CD14-positive monocyte (primary cell): ENCODE measurements around the gene MTX2. TPM values are rescaled to one million over a fixed set of nuclear protein-coding genes. Genes with fewer than 3 reads are reported as not detected.

ENCODE experiments used
- DNase-seq, 3 donors: peaks; one replicate each; pipeline ENCODE4 v3.0.0-alpha.2; 2011 to 2022
- H2AFZ ChIP-seq: 2 replicates; pipeline ENCODE4 v1.6.0; 2012; ENCODE audit warnings: mild to moderate bottlenecking, low read depth, low read length, inconsistent platforms; ENCODE audit not compliant: insufficient read depth, poor library complexity, severe bottlenecking
- H3K27ac ChIP-seq, 2 donors: 1 replicate in 1 of 2; 2 replicates in 1 of 2; pipeline ENCODE4 v1.5.1; 2012 to 2013; ENCODE audit warnings: low read length in 2 of 2, control low read depth in 1 of 2, inconsistent platforms in 1 of 2, low read depth in 1 of 2, mild to moderate bottlenecking in 1 of 2
- H3K27me3 ChIP-seq, 2 donors: one replicate each; pipeline versions ENCODE4 v1.6.0 to v1.6.1; 2011 to 2013; ENCODE audit warnings: low read length in 2 of 2; ENCODE audit not compliant: control insufficient read depth in 2 of 2, insufficient read depth in 2 of 2
- H3K36me3 ChIP-seq, 2 donors: replicated peaks in 1 of 2; 1 replicate in 1 of 2; 2 replicates in 1 of 2; pipeline versions ENCODE4 v1.5.1 to v1.6.1; 2012 to 2013; ENCODE audit warnings: low read length in 2 of 2, control low read depth in 1 of 2, inconsistent platforms in 1 of 2, mild to moderate bottlenecking in 1 of 2; ENCODE audit not compliant: insufficient read depth in 2 of 2, control insufficient read depth in 1 of 2
- H3K4me1 ChIP-seq, 2 donors: 1 replicate in 1 of 2; 2 replicates in 1 of 2; pipeline versions ENCODE4 v1.5.1 to v1.6.1; 2012 to 2013; ENCODE audit warnings: low read length in 2 of 2, control low read depth in 1 of 2, inconsistent platforms in 1 of 2, mild to moderate bottlenecking in 1 of 2, moderate library complexity in 1 of 2; ENCODE audit not compliant: insufficient read depth in 2 of 2, control insufficient read depth in 1 of 2
- H3K4me2 ChIP-seq: replicated peaks from 2 replicates; pipeline ENCODE3; 2012; ENCODE audit warnings: low read length, moderate library complexity, mild to moderate bottlenecking; ENCODE audit not compliant: poor library complexity, severe bottlenecking; ENCODE audit errors: extremely low read depth
- H3K4me3 ChIP-seq, 3 experiments: fragments of 200-600 bp in 1 of 3; sonication (generic) in 1 of 3; replicated peaks in 1 of 3; 1 replicate in 2 of 3; 2 replicates in 1 of 3; pipeline ENCODE4 v1.5.1; 2011 to 2013; ENCODE audit warnings: low read length in 3 of 3, mild to moderate bottlenecking in 3 of 3, control low read depth in 2 of 3, low read depth in 2 of 3, inconsistent platforms in 1 of 3, moderate library complexity in 1 of 3
- H3K79me2 ChIP-seq: 2 replicates; pipeline ENCODE4 v1.6.0; 2012; ENCODE audit warnings: mild to moderate bottlenecking, control low read depth, inconsistent platforms, low read length, moderate library complexity; ENCODE audit not compliant: insufficient read depth
- H3K9ac ChIP-seq: 2 replicates; pipeline ENCODE4 v1.6.0; 2017; ENCODE audit warnings: low read length, mild to moderate bottlenecking; ENCODE audit not compliant: insufficient read depth, poor library complexity, severe bottlenecking
- H3K9me3 ChIP-seq, 2 donors: replicated peaks in 1 of 2; 1 replicate in 1 of 2; 2 replicates in 1 of 2; pipeline versions ENCODE4 v1.5.1 to v1.6.1; 2012 to 2013; ENCODE audit warnings: low read length in 2 of 2, control low read depth in 1 of 2; ENCODE audit not compliant: control insufficient read depth in 1 of 2, insufficient read depth in 1 of 2
- H4K20me1 ChIP-seq: 2 replicates; pipeline ENCODE4 v1.6.0; 2012; ENCODE audit warnings: mild to moderate bottlenecking, low read length, control low read depth, moderate library complexity; ENCODE audit not compliant: insufficient read depth
- H3K27ac Mint-ChIP-seq, 7 donors: one replicate each; pipeline ENCODE4 v1.8.0; 2020; ENCODE audit warnings: mild to moderate bottlenecking in 7 of 7, mixed read lengths in 7 of 7, moderate library complexity in 6 of 7, inconsistent platforms in 2 of 7
- H3K27me3 Mint-ChIP-seq, 3 donors: one replicate each; pipeline ENCODE4 v1.8.0; 2021 to 2022; ENCODE audit warnings: low read depth in 3 of 3, mild to moderate bottlenecking in 3 of 3, mixed read lengths in 3 of 3, moderate library complexity in 3 of 3, inconsistent platforms in 1 of 3
- H3K36me3 Mint-ChIP-seq, 2 donors: one replicate each; pipeline ENCODE4 v1.8.0; 2020; ENCODE audit warnings: mixed read lengths in 2 of 2, inconsistent platforms in 1 of 2, mild to moderate bottlenecking in 1 of 2
- H3K4me1 Mint-ChIP-seq: one replicate; pipeline ENCODE4 v1.8.0; 2020; ENCODE audit warnings: mild to moderate bottlenecking, mixed read lengths
- H3K4me3 Mint-ChIP-seq, 2 donors: one replicate each; pipeline ENCODE4 v1.8.0; 2020; ENCODE audit warnings: mild to moderate bottlenecking in 2 of 2, mixed read lengths in 2 of 2, moderate library complexity in 1 of 2
- H3K9me3 Mint-ChIP-seq, 7 donors: one replicate each; pipeline ENCODE4 v1.8.0; 2020 to 2022; ENCODE audit warnings: mixed read lengths in 7 of 7, mild to moderate bottlenecking in 6 of 7, moderate library complexity in 6 of 7, inconsistent platforms in 2 of 7
- WGBS: methylation state at CpG from one replicate; pipeline ENCODE4 v1.1.5; 2013; ENCODE audit warnings: missing lambda C conversion rate; ENCODE audit not compliant: insufficient coverage; 5-methylcytosine and 5-hydroxymethylcytosine counted together
- intact Hi-C, 2 donors: fragments of 100-400 bp; cut with micrococcal nuclease; formaldehyde crosslinking; loops; one replicate each; pipeline versions ENCODE4 v1.15.0 to v1.15.1; 2023
- polyA plus RNA-seq, 3 donors: library from polyadenylated mRNA; depleted of rRNA in 1 of 3; unstranded in 2 of 3; stranded (reverse) in 1 of 3; fragments of 300-500 nt in 2 of 3; fragments of >200 nt in 1 of 3; fragmentation: Illumina TruSeq in 2 of 3; gene quantifications; 1 replicate in 2 of 3; 2 replicates in 1 of 3; pipeline ENCODE4 v1.2.3, GENCODE V29; 2012 to 2021
- TF ChIP-seq, protein P1 (sequence below): fragments of 200-600 bp; IDR thresholded peaks from one replicate; pipeline ENCODE4 v1.8.0; 2022; ENCODE audit warnings: antibody characterized with exemption, mild to moderate bottlenecking

The MTX2 gene
- polyA plus RNA-seq, 3 donors = 7.6 to 9.8 (median 7.6) TPM

DNA sequence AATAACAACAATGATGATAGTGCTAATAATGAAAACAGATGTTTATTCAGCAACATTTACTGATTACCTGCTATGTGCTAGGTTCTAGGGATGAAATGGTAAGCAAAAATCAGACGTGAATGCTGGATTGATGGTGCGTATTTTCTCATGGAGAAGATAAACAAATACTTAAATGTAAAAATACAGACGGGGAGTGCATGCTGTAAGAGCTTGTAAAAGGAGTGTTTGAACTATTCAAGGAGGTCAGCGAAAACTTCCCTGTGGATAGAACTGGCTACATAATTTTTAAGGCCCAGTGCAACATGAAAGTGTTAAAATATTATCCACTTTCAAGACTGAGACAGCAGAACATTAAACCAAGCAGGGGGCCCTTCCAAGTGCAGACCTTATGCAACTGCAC is 22.1 kb downstream of the MTX2 start:
- no peak overlapping the region for H2AFZ ChIP-seq
- Mint-ChIP-seq H3K27ac (no peak overlapping the region), H3K27me3 (no peaks in the 10 kb centered on the region), H3K4me3 (no peak overlapping the region), H3K36me3 (peaks cover 0 to 7% of the 10 kb centered on the region in 2 donors), H3K9me3 (no peaks in the 10 kb centered on the region), H3K4me1 (no peaks in the 10 kb centered on the region)
- no peak overlapping the region for H3K27ac ChIP-seq
- no peaks in the 10 kb centered on the region for H3K4me1 ChIP-seq
- H3K9ac ChIP-seq = no peak overlapping the region
- DNase-seq = no peak
- WGBS = 100% methylated on average over 2 of the region's 4 CpGs
- no peaks in the 10 kb centered on the region for H3K9me3 ChIP-seq
- no peak overlapping the region for H3K4me3 ChIP-seq
- TF ChIP-seq, protein P1, sequence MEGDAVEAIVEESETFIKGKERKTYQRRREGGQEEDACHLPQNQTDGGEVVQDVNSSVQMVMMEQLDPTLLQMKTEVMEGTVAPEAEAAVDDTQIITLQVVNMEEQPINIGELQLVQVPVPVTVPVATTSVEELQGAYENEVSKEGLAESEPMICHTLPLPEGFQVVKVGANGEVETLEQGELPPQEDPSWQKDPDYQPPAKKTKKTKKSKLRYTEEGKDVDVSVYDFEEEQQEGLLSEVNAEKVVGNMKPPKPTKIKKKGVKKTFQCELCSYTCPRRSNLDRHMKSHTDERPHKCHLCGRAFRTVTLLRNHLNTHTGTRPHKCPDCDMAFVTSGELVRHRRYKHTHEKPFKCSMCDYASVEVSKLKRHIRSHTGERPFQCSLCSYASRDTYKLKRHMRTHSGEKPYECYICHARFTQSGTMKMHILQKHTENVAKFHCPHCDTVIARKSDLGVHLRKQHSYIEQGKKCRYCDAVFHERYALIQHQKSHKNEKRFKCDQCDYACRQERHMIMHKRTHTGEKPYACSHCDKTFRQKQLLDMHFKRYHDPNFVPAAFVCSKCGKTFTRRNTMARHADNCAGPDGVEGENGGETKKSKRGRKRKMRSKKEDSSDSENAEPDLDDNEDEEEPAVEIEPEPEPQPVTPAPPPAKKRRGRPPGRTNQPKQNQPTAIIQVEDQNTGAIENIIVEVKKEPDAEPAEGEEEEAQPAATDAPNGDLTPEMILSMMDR = no peak
- intact Hi-C loops = no loop called here
- H4K20me1 ChIP-seq = no peaks in the 10 kb centered on the region
- no peaks in the 10 kb centered on the region for H3K36me3 ChIP-seq
- no peak overlapping the region for H3K4me2 ChIP-seq
- H3K79me2 ChIP-seq = no peaks in the 10 kb centered on the region
- no peaks in the 10 kb centered on the region for H3K27me3 ChIP-seq

DNA sequence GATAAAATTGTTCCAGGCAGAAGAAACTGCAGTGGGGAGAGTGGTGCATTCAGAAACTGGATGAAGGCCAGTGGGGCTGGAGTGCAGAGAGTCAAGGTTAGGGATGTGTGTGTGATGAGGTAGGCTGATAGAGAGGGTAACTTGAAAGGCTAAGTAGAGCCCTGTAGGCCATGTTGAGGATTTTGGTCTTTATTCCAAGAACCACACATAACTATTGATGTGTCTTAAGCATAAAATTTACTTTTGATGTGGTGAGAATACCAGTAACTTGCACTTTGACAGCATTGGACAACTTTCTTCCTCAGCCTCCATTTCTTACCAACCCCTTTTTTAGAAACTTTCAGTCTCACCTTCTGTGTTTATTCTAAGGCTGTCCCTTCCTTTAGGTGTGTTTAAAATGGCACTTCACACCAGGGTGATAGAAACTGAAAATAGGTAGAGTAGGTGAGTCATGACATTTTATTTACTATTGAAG is 22.6 kb downstream of the MTX2 start:
- Histone ChIP-seq H3K4me1 (no peaks in the 10 kb centered on the region), H3K4me3 (no peak overlapping the region), H3K4me2 (no peak overlapping the region), H3K27me3 (no peaks in the 10 kb centered on the region), H3K27ac (no peak overlapping the region), H3K9me3 (no peaks in the 10 kb centered on the region), H4K20me1 (no peaks in the 10 kb centered on the region), H3K79me2 (no peaks in the 10 kb centered on the region), H3K9ac (no peak overlapping the region), H3K36me3 (no peaks in the 10 kb centered on the region), H2AFZ (no peak overlapping the region)
- DNase-seq = no peak
- Mint-ChIP-seq H3K4me3 (no peak overlapping the region), H3K9me3 (no peaks in the 10 kb centered on the region), H3K4me1 (no peaks in the 10 kb centered on the region), H3K36me3 (peaks cover 0 to 7% of the 10 kb centered on the region in 2 donors), H3K27ac (no peak overlapping the region), H3K27me3 (no peaks in the 10 kb centered on the region)
- TF ChIP-seq, protein P1 = no peak
- intact Hi-C loops = no loop called here
